ENCODE results near the gene CDHR2.
A peak's percentile ranks its signal among the peaks of the same experiment; 100 is the strongest.

The CDHR2 gene

GRCh38 chr5:176610435-176610773 lies 61.3 kb downstream of the CDHR2 start (continued):
- TF ChIP-seq ZNF521 (tag by site-specific recombination; IDR thresholded peaks at IDR 0.05) (no peak), ZNF518A (tag by site-specific recombination; conservative IDR thresholded peaks at IDR 0.05; ENCODE audit: low read depth) (no peak), ZNF280D (tag by site-specific recombination; IDR thresholded peaks at IDR 0.05) (no peak), PRDM4 (tag by site-specific recombination; IDR thresholded peaks at IDR 0.05) (0 out of 2 replicates have a peak, but pooled peaks have one; percentile 11), REST (tag by site-specific recombination; IDR thresholded peaks at IDR 0.05) (peak; percentile 22; the same call in 1 of the 2 replicates), PBX3 (CRISPR knock-in tag; IDR thresholded peaks at IDR 0.05) (no peak), ZNF776 (tag by site-specific recombination; IDR thresholded peaks at IDR 0.05; ENCODE audit: borderline replicate concordance) (no peak), ZNF426 (tag by site-specific recombination; IDR thresholded peaks at IDR 0.05) (no peak)

GRCh38 chr5:176611435-176611834 lies 62.3 kb downstream of the CDHR2 start:
- Histone ChIP-seq H3K9me3 (ENCODE audit: control insufficient read depth, insufficient read depth, low read depth, low read length) (no peaks in the 10 kb centered on the region), H3K27ac (ENCODE audit: extremely low read depth, low read depth, low read length) (no peak overlapping the region), H3K4me1 (ENCODE audit: control insufficient read depth, insufficient read depth, low read length) (peaks cover 6% of the 10 kb centered on the region; the same call in 1 of the 2 replicates), H3K4me3 (ENCODE audit: low read depth, low read length) (no peak overlapping the region), H3K36me3 (ENCODE audit: control insufficient read depth in 2 of 2, insufficient read depth in 1 of 2, low read length in 2 of 2) (no peaks in the 10 kb centered on the region)
- POLR2A ChIA-PET = interaction anchor here (1.0 kb wide), 1 partner anchor 21 kb away, joined by 3 read pairs; no protein-coding TSS in a partner anchor
- CTCF ChIA-PET = interaction anchor here (0.5 kb wide), 1 partner anchor 955 kb away, joined by 3 read pairs; no protein-coding TSS in a partner anchor
- TF ChIP-seq FEZF1 (tag by site-specific recombination; IDR thresholded peaks at IDR 0.05) = peak; percentile 44; the same call in 1 of the 2 replicates
- peak; percentile 97 for TF ChIP-seq REST (tag by site-specific recombination; IDR thresholded peaks at IDR 0.05)
- TF ChIP-seq ZNF341 (tag by site-specific recombination; IDR thresholded peaks at IDR 0.05; ENCODE audit: low read depth) = no peak
- no peak for TF ChIP-seq KLF17 (tag by site-specific recombination; IDR thresholded peaks at IDR 0.05)
- TF ChIP-seq ZNF404 (tag by site-specific recombination; IDR thresholded peaks at IDR 0.05) = no peak
- TF ChIP-seq ZNF324 (tag by site-specific recombination; IDR thresholded peaks at IDR 0.05) = no peak
- no peak for TF ChIP-seq ZNF707 (tag by site-specific recombination; IDR thresholded peaks at IDR 0.05)
- TF ChIP-seq ZSCAN23 (tag by site-specific recombination; IDR thresholded peaks at IDR 0.05) = no peak
